Measurements from ENCODE around the gene HPSE2. TPM values are rescaled to one million over a fixed set of nuclear protein-coding genes. Genes with fewer than 3 reads are reported as not detected.

The HPSE2 gene
- total RNA-seq, 1 donor from 2014 or later = not detected

GRCh38 chr10:98422182-98422581, 813.5 kb downstream of the HPSE2 start:
- ATAC-seq (no peak), DNase-seq (ENCODE audit: low spot score) (peak; percentile 38)

GRCh38 chr10:98420786-98421185, 814.9 kb downstream of the HPSE2 start:
- peak; percentile 82 for DNase-seq (ENCODE audit: low spot score)
- peak; percentile 66 for ATAC-seq

GRCh38 chr10:98419469-98420261, 816.0 kb downstream of the HPSE2 start:
- peak; percentile 74 for ATAC-seq
- peak; percentile 89 for DNase-seq (ENCODE audit: low spot score)

GRCh38 chr10:98418665-98419468, 816.8 kb downstream of the HPSE2 start:
- peak; percentile 39 for DNase-seq (ENCODE audit: low spot score)
- no peak for ATAC-seq

GRCh38 chr10:98417973-98418664, 817.5 kb downstream of the HPSE2 start:
- DNase-seq (ENCODE audit: low spot score) (peak; percentile 42), ATAC-seq (no peak)

GRCh38 chr10:98417481-98417959, 818.1 kb downstream of the HPSE2 start:
- peak; percentile 42 for DNase-seq (ENCODE audit: low spot score)
- ATAC-seq = no peak

- no peak for ATAC-seq
- peak; percentile 39 for DNase-seq (ENCODE audit: low spot score)
Observed at GRCh38 chr10:98416606-98417388, 818.9 kb downstream of the HPSE2 start.

GRCh38 chr10:98415731-98416119, 819.9 kb downstream of the HPSE2 start:
- no peak for ATAC-seq

GRCh38 chr10:98414932-98415730, 820.5 kb downstream of the HPSE2 start, which contains the start of gene PYROXD2:
Gene PYROXD2 (minus strand): TSS chr10:98415182. CDS start chr10:98415135, 47 bp downstream.
- DNase-seq (ENCODE audit: low spot score) = peak; percentile 78
- ATAC-seq = peak; percentile 68

More at GRCh38 chr10:98415731-98416119, 819.9 kb downstream of the HPSE2 start:
- no peak for DNase-seq (ENCODE audit: low spot score)

GRCh38 chr10:98414578-98414931, 821.1 kb downstream of the HPSE2 start:
- ATAC-seq (no peak), DNase-seq (ENCODE audit: low spot score) (no peak)

- DNase-seq (ENCODE audit: low spot score) = no peak
- ATAC-seq = no peak
Observed at GRCh38 chr10:98411768-98412167, 823.9 kb downstream of the HPSE2 start.

GRCh38 chr10:98411166-98411565, 824.5 kb downstream of the HPSE2 start:
- ATAC-seq = no peak

GRCh38 chr10:98410759-98411158, 824.9 kb downstream of the HPSE2 start:
- ATAC-seq (no peak), DNase-seq (ENCODE audit: low spot score) (no peak)

More at GRCh38 chr10:98411166-98411565, 824.5 kb downstream of the HPSE2 start:
- no peak for DNase-seq (ENCODE audit: low spot score)

- ATAC-seq = no peak
Observed at GRCh38 chr10:98410135-98410743, 825.4 kb downstream of the HPSE2 start.

GRCh38 chr10:98408799-98409198, 826.9 kb downstream of the HPSE2 start:
- ATAC-seq (no peak), DNase-seq (ENCODE audit: low spot score) (no peak)

More at GRCh38 chr10:98410135-98410743, 825.4 kb downstream of the HPSE2 start:
- no peak for DNase-seq (ENCODE audit: low spot score)

GRCh38 chr10:98407744-98408241, 827.9 kb downstream of the HPSE2 start:
- no peak for DNase-seq (ENCODE audit: low spot score)
- no peak for ATAC-seq
